GOT3 (cell line): ENCODE measurements around the gene ADAM19.

Source experiments
- DNase-seq: peaks from one replicate; lab custom pipeline; 2025; ENCODE audit warnings: mixed read lengths; lab: John Stamatoyannopoulos, UW

Gene ADAM19, protein sequence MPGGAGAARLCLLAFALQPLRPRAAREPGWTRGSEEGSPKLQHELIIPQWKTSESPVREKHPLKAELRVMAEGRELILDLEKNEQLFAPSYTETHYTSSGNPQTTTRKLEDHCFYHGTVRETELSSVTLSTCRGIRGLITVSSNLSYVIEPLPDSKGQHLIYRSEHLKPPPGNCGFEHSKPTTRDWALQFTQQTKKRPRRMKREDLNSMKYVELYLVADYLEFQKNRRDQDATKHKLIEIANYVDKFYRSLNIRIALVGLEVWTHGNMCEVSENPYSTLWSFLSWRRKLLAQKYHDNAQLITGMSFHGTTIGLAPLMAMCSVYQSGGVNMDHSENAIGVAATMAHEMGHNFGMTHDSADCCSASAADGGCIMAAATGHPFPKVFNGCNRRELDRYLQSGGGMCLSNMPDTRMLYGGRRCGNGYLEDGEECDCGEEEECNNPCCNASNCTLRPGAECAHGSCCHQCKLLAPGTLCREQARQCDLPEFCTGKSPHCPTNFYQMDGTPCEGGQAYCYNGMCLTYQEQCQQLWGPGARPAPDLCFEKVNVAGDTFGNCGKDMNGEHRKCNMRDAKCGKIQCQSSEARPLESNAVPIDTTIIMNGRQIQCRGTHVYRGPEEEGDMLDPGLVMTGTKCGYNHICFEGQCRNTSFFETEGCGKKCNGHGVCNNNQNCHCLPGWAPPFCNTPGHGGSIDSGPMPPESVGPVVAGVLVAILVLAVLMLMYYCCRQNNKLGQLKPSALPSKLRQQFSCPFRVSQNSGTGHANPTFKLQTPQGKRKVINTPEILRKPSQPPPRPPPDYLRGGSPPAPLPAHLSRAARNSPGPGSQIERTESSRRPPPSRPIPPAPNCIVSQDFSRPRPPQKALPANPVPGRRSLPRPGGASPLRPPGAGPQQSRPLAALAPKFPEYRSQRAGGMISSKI

DNA sequence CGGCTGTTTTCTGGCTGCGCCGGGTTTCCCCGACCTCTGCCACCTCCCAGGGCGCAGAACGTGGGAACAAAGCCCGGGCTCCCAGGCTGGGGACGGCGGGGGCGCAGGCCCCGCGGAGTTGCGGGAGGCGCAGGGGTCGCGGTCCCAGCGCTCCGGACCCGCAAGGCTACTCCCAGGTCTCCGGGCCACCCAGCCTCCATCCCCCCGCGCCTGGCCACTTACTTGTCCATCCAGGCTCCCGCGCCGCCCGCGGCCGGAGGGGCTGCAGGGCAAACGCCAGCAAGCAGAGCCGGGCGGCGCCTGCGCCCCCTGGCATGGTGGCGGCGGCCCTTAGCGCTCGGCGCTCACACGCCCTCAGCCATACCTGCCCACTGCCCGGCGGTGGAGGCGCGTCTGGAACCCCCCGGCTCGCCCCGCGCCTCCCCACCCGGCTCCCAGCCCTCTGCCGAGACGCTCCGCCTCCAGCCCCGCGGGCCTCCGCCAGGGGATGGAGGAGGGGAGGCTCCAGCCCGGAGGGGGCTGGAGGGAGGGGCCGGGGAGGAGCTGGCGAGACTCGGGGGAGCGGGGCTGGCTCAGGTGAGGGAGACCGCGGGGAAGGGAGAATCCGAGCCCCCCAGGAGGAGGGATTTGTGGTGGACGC lies at the start of gene ADAM19:
TSS of gene ADAM19 (minus strand) at position 395 of the 640 bp plus-strand sequence. CDS start at position 316, 79 bp downstream.
- DNase-seq: peak; percentile 43

DNA sequence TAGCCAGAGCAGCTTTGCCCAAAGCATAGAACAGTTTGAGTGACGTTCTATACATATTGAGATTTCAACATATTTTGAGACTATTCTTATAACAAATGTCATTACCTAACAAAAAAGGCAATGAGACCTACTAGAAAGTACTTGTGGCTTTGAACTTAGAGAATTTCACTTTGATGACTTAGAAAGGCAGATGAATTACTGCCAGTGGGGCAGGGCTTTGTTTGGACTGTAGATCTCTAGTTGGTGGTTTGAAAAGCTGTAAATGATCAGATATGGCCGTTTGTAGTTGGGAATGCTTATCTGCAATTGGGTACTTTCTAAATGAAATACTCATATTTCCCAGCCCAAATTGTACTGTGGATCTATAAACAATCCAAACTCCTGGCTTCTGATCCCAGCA lies 48.6 kb upstream of the ADAM19 start:
- DNase-seq: no peak

DNA sequence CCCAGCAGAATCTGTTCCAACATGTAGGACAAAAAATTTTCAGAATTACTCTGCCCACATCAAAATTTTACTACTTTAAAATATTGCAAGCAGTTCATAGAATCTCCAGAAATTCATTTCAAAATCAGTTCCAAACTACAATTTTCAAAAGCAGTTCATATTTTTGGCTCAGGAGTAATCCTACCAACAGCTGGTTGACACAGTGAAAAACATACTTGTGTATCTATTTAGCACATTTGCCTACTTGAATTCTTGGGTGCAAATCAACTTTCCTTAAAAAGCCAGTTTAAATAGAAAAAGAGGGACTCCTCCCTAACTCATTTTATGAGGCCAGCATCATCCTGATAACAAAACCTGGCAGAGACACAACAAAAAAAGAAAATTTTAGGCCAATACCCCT lies 45.2 kb upstream of the ADAM19 start:
- no peak for DNase-seq

DNA sequence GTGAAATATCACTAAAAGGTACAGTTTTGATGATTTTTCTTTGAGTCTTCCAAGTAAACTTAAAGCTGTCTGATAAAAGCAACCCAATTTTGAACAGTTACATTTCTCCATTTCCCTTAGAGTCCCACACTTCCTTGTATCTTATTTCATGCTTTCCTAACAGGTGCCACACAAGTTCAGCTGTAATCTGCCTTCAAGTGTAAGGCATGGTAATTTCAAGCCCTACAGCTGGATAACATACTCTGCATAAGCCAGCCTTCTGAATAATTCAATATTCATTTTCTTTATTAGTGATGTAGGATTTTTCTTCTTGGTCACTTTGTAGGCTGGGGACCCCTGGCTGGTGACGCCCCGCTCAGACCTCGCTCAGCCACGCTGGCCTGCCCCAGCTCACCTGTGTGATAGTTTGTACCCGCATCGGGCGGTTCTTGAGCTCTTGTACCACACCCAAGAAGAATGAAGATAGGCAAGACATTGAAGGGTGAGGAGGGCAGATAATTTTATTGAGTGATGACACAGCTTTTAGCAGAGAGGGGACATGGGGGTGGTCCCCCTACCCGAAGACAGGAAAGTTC lies 42.7 kb upstream of the ADAM19 start:
- no peak for DNase-seq

DNA sequence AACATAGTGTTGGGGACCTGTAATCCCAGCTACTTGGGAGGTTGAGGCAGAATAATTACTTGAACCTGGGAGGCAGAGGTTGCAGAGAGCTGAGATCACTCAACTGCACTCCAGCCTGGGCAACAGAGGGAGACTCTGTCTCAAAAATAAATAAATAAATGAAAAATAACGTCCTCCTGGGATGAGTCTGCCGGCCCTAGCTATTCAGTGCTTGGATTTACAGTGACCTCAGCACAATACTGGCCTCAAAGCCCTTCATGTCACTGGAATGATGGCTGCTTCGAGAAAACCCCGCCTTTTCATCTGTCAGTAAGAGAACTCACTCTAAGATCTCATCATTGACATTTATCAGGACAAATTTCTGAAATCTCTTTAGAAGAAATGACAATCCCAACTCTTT lies 41.2 kb upstream of the ADAM19 start:
- no peak for DNase-seq

DNA sequence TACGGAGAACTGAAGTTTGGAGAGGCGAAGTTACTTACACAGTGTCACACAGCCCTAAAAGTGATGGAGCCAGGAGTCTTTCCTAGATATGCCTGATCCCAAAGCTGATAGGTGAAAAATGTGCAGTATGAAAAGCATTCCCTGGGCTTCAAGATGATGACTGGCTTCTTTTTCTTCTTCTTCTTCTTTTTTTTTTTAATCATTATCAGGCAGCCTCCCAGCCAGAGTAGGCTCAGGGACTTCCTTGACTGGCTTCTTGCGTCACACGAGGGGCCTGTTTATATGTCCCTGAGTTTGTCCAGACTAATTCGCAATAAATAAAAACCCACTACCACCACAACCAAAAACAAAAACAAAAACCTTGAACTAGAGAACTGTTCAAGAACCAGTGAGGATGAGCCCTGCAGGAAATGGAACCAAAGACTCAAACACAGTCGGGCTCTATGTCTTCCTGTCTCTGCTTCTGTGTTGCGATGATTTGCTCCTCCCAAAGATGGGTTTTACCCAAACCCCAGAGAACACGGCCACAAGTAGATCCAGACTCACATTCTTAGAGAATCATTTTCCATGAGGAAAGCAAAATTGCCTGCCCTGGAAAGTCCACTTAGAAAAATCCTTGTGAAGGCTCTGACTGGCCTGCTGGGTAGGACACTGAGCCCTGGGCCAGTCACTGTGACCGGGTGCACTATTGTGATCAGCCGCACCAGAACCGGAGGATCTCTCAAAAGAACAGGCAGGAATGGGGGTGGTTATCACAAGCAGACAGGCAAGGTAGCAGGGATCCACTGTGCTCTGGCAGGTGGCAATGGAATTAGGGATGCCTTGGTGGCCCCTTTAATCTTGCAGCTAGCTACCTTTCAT lies 38.0 kb upstream of the ADAM19 start:
- no peak for DNase-seq

DNA sequence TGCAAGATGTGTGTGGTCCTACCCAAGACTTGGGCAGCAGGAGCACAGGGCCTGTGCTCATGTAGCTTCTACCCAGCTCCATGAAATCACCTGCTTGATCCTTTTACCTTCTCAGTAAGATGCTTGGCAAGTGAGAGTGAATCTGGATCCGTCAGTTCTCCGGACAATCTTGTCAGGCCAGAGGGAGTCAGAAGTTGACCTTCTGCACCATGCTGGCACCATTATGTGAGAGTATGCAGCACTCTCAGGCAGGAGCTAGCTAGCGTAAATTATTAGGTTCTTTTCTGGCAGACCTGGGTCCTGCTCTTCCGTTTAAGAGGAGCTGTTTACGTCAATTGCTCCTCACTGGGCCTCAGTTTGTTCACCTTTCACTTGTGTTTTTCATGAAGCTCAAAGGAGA lies 37.0 kb upstream of the ADAM19 start:
- DNase-seq: no peak

DNA sequence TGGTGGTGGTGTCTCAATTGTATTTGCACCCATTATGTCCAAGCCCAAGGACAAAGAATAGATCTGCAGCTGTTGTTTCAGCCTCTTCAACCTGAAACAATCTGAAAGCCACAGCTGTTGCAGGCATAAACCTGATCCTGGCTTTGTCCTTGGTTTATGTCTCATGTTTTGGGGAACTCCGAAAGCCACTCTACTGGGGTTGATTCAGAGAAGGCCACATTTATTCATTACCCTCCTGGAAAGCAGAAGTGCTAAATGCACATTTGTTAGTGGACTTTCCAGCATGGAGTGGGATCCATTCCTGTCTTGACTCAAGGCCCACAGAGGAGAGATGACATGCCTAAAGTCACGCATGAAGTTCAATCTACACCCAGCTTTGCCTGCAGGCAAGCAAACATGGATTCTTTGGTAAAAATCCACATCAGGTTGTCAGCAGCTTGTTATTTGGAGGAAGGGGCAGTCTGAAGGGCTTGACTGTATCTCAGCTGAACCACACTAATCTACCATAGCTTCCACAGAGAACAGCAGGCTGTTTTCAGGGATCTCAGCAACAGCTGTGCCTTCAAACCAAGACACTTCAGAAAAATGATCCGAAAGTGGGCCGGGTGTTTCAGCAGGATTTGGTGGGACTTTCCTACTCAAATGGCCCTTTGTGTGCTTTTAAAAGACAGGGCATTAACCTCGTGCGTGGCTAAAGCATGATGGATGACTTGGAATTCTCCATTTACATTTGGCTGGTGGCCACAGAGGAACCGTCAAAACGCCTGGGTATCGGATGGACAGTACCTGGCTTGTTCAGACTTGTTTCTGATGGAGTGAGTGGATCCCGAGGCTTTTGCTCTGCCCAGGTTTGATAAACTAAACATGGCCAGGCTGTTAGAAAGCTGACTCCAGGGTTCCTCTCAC lies 36.2 kb upstream of the ADAM19 start:
- DNase-seq: no peak

DNA sequence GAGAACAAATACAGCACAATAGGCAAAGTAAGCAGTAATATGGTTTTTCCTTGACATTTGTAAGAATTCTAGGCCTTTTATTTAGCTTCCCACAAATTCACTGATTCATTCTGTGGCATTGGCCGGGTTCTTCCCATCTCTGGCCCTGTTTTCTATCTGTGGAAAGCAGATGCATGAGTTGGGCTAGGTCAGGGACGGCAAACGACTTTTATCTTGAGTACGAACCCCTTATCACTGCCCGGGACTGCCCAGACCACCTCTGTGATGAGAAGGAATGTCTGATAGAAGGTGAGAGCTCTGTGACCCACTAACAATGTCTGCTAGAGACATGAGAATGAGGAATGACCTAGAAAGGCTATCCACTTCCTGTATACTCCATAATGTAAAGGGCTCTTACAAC lies 35.4 kb upstream of the ADAM19 start:
- DNase-seq: no peak

DNA sequence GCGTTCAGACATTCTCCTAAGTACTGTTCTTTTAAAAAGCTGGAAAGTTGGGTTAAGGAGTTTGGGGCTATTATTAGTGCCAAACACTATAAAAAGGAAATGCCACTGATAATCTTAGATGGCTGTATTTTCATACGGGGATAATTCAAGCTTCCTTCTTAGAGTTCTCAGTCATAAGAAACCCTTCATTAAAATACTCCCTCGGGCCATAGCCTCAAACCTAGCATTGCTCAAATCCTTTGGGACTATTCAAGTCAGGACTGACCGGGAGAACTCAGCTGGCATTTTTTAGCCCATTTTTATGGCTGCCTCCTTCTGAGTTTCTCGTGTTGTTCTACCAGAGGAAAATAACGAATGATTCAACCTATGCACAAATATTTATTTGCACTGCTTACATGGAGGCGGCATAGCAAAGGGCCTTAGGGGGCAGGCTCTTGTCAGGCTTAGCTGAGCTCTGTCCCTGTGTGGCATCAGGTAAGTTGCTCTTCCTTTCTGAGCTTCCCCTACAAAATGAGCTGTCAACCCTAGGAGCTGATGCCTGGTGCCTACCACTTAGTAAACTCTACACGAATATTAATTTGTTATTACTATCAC lies 33.5 kb upstream of the ADAM19 start:
- no peak for DNase-seq

DNA sequence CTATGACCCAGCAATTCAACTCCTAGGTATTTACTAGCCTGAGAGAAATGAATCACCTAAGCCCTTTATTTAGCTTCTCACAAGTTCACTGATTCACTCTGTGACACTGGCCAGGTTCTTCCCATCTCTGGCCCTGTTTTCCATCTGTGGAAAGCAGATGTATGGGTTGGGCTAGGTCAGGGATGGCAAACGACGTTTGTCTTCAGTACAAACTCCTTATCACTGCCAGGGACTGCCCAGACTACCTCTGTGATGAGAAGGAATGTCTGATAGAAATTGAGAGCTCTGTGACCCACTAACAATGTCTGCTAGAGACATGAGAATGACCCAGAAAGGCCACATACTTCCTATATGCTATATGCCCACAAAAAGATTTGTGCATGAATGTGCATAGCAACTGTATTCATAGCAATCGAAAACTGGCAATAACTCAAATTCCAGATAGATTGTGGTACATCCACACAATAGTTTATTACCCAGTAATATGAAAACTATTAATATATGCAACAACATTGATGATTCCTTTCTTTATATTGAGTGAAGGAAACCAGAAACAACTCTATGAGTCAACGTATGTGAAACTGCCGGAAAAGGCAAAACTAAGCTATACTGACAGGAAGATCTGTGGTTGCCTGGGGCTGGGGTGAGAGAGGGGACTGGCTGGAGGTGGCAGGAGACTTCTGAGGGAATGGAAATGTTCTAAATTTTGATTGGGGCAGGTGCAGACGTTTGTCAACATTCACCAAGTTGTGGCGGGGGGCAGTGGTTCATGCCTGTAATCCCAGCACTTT lies 32.0 kb upstream of the ADAM19 start:
- no peak for DNase-seq

DNA sequence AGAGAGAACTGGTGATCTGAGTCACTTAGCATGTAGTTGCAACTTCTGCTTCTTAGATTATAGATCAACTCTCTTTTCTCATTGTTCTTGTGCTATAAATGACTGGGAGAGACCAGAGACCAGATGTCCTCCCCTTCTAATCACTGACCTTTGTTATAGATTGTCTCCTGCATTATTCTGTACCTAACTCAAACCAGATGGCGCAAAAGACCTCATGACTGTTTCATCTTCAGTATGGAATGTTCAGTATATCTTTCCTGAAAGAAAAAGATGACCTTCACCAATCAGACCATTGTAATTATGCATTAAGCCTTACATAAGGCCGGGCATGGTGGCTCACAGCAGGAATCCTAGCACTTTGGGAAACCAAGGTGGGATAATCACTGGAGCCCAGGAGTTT lies 30.5 kb upstream of the ADAM19 start:
- DNase-seq: no peak

DNA sequence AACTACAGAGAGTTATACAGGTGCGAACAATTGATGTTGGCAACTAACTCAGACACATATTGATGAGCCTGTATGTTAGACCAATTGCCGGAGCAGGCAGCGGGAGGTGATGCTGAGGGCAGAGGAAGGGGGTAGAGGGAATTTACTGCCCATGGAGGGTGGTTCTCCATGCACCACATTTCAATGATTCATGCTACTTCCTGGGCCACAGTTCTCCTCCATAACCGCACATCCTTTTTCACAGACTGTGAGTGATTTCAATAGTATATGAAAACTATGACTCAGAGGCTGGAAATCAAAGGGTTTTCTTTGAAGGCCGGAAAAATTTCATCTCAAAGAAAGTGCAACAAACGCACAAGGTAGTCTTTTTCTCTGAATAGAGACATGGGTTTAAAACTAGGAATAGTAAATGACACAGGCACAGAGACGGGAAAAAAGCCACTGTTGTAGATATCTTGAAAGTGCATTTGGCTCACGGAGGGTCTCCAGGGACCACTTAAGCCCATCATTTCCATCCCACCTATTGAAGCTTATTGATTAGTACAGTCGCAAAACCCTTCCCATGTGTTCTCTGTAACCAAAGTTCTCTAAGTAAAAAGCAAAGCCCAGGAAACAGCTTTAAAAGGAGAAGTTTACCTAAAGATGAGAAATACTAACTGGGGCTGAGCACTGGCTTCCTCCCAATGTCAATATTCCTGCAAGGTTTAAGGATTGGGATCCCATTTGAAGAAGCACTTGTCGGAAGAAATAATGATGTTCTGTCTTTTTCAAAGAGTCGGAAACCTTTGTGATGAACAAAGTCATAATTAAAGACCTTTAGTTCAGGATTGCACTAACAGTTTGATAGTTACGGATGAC lies 28.0 kb upstream of the ADAM19 start:
- DNase-seq: no peak

DNA sequence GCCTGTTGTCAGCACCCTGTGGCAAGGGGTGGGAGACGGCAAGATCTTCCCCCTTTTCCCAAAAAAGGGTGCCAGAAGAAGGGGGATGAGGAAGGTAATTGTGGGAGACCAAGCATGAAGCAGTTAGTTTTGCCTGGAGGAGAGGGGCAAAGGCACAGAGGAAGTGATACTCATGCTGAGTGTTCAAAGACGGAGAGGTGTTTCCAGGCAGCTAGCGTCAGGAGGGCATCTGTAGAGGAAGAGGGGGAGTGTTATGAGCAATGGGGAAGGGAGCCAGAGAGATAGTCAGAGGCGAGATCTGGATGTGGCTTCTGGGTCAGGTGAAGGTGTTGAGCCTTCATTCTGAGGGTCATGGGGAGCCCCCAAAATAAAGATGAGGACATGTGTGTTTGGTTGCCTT lies 26.9 kb upstream of the ADAM19 start:
- no peak for DNase-seq

DNA sequence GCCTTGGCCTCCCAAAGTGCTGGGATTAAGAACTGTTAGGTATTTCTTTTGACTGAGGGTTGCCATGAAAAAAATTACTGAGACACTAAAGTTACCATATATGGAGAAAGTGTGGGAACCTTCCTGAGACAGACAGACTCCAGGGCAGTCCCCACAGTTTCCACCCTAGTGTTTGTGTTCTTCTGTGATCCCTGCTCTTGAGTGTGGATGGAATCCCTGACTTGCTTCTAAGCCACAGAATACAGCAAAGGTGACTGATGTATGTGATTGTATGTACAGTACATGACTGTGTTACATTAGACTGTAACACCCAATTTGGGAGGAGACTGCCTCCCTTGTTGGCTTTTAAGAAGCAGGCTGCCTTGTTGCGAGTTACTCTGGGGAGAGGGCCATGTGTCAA lies 24.7 kb upstream of the ADAM19 start:
- DNase-seq: no peak

DNA sequence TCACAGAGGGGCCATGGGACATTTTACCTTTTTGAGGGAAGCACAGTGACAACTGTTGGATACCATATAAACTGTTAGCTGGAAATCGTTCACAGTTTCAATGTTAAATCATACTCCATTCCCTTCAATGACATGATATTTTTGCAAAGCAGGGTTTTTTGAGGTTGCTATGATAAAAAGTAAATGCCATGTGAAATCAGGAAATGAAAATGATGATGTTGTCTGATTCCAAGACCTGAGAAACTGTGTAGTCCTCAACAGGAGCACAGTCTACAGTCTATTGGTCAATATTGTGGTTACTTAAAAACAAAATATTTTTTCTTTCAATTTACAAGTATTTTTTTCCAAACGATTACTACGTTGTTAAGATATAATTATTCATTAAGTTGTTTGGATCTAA lies 24.0 kb upstream of the ADAM19 start:
- DNase-seq: no peak

DNA sequence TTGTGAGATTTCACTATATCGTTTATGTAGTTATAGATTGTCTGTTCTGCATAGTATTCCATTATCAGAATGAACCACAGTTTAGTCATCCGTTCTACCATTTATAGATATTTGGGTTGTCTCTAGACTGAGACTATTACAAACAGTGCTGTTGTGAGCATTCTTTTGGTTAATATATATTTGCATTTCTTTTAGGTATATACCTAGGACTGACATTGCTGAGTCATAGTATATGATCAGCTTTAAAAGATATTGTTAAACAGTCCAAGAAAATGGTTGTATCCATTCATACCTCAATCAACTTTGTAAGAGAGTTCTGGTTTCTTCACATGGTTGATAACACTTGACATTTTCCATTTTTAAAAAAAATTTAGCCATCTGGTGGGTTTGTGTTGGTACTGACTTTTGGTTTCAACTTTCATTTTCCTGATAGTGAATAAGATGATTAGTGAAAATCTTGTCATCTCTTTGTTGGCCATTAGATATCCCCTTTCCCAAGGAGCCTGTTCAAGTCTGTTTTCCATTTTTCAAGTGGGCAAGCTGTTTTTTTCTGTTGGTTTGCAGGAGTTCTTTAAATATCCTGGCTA lies 22.9 kb upstream of the ADAM19 start:
- DNase-seq: no peak

DNA sequence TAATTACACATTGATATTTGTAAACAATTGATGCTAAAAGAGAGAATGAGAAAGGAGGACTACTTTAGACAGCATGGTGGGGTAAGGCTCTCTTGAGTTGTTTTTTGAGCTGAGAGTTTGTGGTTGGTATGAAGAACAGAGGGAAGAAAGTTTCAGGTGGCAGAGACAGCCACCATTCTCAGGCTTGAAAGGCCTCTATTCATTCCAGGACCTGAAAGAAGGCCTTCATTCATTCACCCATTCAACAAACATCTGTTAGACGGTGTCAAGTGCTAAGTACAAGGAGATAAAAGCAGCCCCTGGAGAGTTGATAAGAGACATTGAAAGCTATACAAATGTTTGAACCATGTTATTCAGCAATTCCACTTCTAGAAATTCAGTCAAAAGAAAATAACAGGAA lies 21.7 kb upstream of the ADAM19 start:
- DNase-seq: no peak
